ENCODE results near the gene GNG3.

The GNG3 gene

GRCh38 chr11:62707277-62707861 is at the start of gene GNG3, which contains the start of gene BSCL2:
Gene GNG3 (plus strand): TSS chr11:62707676. CDS start chr11:62708296, 620 bp downstream.
Gene BSCL2 (minus strand): TSS chr11:62707424. CDS start chr11:62707195, 229 bp downstream.
- TF ChIP-seq CTCF (IDR thresholded peaks at IDR 0.05; ENCODE audit: borderline replicate concordance, insufficient read depth, low read depth, low read length): no peak
- H3K4me3 ChIP-seq (ENCODE audit: low read depth, low read length): peak within 1 kb of the TSS; percentile 63

GRCh38 chr11:62664405-62665074 is 42.9 kb upstream of the GNG3 start:
- peak overlapping the region; percentile 68 for H3K4me3 ChIP-seq (ENCODE audit: low read depth, low read length)
- TF ChIP-seq CTCF (IDR thresholded peaks at IDR 0.05; ENCODE audit: borderline replicate concordance, insufficient read depth, low read depth, low read length): no peak

GRCh38 chr11:62665075-62665598 is 42.3 kb upstream of the GNG3 start, which contains the start of the genes C11orf98 and CSKMT:
Gene C11orf98 (minus strand): TSS chr11:62665210. CDS start chr11:62665169, 41 bp downstream.
Gene CSKMT (plus strand): TSS chr11:62665312. CDS start chr11:62665880, 568 bp downstream.
- H3K4me3 ChIP-seq (ENCODE audit: low read depth, low read length): peak within 1 kb of the TSS; percentile 68
- no peak for TF ChIP-seq CTCF (IDR thresholded peaks at IDR 0.05; ENCODE audit: borderline replicate concordance, insufficient read depth, low read depth, low read length)

GRCh38 chr11:62665599-62666258 is 41.7 kb upstream of the GNG3 start:
- H3K4me3 ChIP-seq (ENCODE audit: low read depth, low read length): peak overlapping the region; percentile 68
- TF ChIP-seq CTCF (IDR thresholded peaks at IDR 0.05; ENCODE audit: borderline replicate concordance, insufficient read depth, low read depth, low read length): no peak

- H3K4me3 ChIP-seq (ENCODE audit: low read depth, low read length): peak overlapping the region; percentile 68
- no peak for TF ChIP-seq CTCF (IDR thresholded peaks at IDR 0.05; ENCODE audit: borderline replicate concordance, insufficient read depth, low read depth, low read length)
Measured at GRCh38 chr11:62666259-62666926, 41.1 kb upstream of the GNG3 start.

- no peak overlapping the region for H3K4me3 ChIP-seq (ENCODE audit: low read depth, low read length)
- no peak for TF ChIP-seq CTCF (IDR thresholded peaks at IDR 0.05; ENCODE audit: borderline replicate concordance, insufficient read depth, low read depth, low read length)
Measured at GRCh38 chr11:62667460-62667859, 40.0 kb upstream of the GNG3 start.

All from GM12875 (cell line).